Stomach smooth muscle (tissue), 2 donors: Measurements from ENCODE around the gene HHLA2.

Source experiments
- H3K27ac ChIP-seq: one replicate; pipeline ENCODE4 v1.7.0; 2013; ENCODE audit warnings: mild to moderate bottlenecking, low read length, inconsistent platforms
- H3K27me3 ChIP-seq, 2 donors: one replicate each; pipeline ENCODE4 v1.7.0; 2013; ENCODE audit warnings: low read length in 2 of 2; ENCODE audit not compliant: insufficient read depth in 2 of 2, control insufficient read depth in 1 of 2
- H3K36me3 ChIP-seq, 2 donors: one replicate each; pipeline ENCODE4 v1.7.0; 2013; ENCODE audit warnings: low read length in 2 of 2; ENCODE audit not compliant: control insufficient read depth in 2 of 2, insufficient read depth in 2 of 2
- H3K4me1 ChIP-seq: one replicate; pipeline ENCODE4 v1.7.0; 2013; ENCODE audit warnings: low read length; ENCODE audit not compliant: control insufficient read depth, insufficient read depth
- H3K4me3 ChIP-seq, 2 donors: one replicate each; pipeline ENCODE4 v1.7.0; 2013; ENCODE audit warnings: low read length in 2 of 2
- H3K9ac ChIP-seq, 2 donors: one replicate each; pipeline ENCODE4 v1.7.0; 2013; ENCODE audit warnings: low read length in 2 of 2, mild to moderate bottlenecking in 1 of 2
- H3K9me3 ChIP-seq, 2 donors: one replicate each; pipeline ENCODE4 v1.7.0; 2013; ENCODE audit warnings: low read length in 2 of 2; ENCODE audit not compliant: control insufficient read depth in 2 of 2
- donor health status: healthy.
- donor health status: Pancreatic carcinoma.

The HHLA2 gene

DNA sequence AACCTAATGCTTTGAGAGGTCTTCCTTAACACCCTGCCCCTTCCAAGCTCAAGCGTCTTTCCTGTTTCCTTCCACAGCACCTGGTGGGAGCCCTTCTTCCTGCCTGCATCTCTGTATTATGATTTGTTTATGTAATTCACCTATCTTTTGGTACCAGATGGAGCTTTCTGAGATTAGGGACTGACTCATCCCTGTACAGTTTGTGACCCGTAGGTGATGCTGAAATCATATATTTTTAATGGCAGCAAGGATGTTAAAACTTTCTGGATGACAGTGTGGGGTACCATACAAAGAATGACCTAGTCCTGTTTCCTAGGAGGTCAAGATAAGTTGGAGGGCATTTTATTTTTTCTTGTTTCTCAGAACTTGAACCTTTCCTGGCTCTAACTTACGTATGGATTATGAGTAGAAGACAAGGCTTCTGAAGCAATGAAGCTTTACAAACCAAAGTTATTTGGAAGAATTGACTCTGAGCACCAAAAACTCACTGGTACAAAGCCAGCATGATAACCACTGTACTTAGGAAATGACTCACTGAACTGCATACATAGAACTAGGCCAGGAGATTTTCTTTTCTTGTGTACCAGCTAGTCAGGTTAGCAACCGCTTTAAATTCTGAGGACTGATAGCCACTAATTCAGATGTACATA is 46.6 kb downstream of the HHLA2 start:
- Histone ChIP-seq H3K27ac (no peak overlapping the region), H3K4me3 (no peak overlapping the region), H3K27me3 (no peaks in the 10 kb centered on the region), H3K9ac (no peak overlapping the region), H3K36me3 (no peaks in the 10 kb centered on the region), H3K4me1 (no peaks in the 10 kb centered on the region), H3K9me3 (no peaks in the 10 kb centered on the region)

GRCh38 chr3:108343491-108343890 is 47.1 kb downstream of the HHLA2 start:
- Histone ChIP-seq H3K4me1 (no peaks in the 10 kb centered on the region), H3K4me3 (no peak overlapping the region), H3K27ac (no peak overlapping the region), H3K36me3 (no peaks in the 10 kb centered on the region), H3K9me3 (no peaks in the 10 kb centered on the region), H3K9ac (no peak overlapping the region), H3K27me3 (no peaks in the 10 kb centered on the region)

- H3K9ac ChIP-seq, result no peak overlapping the region
- H3K4me1 ChIP-seq, result no peaks in the 10 kb centered on the region
- H3K4me3 ChIP-seq, result no peak overlapping the region
- H3K27ac ChIP-seq, result no peak overlapping the region
- H3K27me3 ChIP-seq, result no peaks in the 10 kb centered on the region
- no peaks in the 10 kb centered on the region for H3K9me3 ChIP-seq
- H3K36me3 ChIP-seq, result no peaks in the 10 kb centered on the region
Measured at GRCh38 chr3:108345492-108346205, 49.3 kb downstream of the HHLA2 start.

GRCh38 chr3:108346301-108347227 is 50.2 kb downstream of the HHLA2 start:
- H3K9ac ChIP-seq, result no peak overlapping the region
- H3K27me3 ChIP-seq, result no peaks in the 10 kb centered on the region
- H3K36me3 ChIP-seq, result no peaks in the 10 kb centered on the region
- no peaks in the 10 kb centered on the region for H3K4me1 ChIP-seq
- no peaks in the 10 kb centered on the region for H3K9me3 ChIP-seq
- no peak overlapping the region for H3K27ac ChIP-seq
- H3K4me3 ChIP-seq, result no peak overlapping the region

GRCh38 chr3:108352176-108352575 is 55.8 kb downstream of the HHLA2 start:
- H3K4me1 ChIP-seq, result no peaks in the 10 kb centered on the region
- H3K36me3 ChIP-seq, result no peaks in the 10 kb centered on the region
- H3K9ac ChIP-seq, result no peak overlapping the region
- H3K9me3 ChIP-seq, result no peaks in the 10 kb centered on the region
- H3K27me3 ChIP-seq, result no peaks in the 10 kb centered on the region
- H3K4me3 ChIP-seq, result no peak overlapping the region
- H3K27ac ChIP-seq, result no peak overlapping the region

DNA sequence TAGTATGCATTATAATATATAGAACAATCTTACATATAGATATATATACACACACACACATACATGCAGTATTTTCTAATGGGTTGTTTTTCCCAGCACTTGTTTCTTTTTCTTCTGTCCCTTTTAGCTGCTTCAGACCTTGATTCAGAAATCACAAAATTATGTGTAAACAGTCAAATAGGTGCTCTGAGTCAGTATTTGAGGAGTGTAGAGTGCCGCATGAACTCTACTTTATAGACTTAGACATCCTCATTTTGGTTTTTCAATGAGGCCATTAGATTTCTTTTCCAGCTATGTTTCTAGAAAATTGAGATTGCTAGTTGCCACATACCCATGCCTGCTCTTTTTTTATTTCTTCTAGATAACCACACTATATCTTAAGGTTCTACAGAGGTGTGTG is 58.2 kb downstream of the HHLA2 start:
- H3K9ac ChIP-seq, result no peak overlapping the region
- no peak overlapping the region for H3K4me3 ChIP-seq
- no peaks in the 10 kb centered on the region for H3K27me3 ChIP-seq
- no peaks in the 10 kb centered on the region for H3K36me3 ChIP-seq
- H3K9me3 ChIP-seq, result no peaks in the 10 kb centered on the region
- H3K4me1 ChIP-seq, result no peaks in the 10 kb centered on the region
- H3K27ac ChIP-seq, result no peak overlapping the region

DNA sequence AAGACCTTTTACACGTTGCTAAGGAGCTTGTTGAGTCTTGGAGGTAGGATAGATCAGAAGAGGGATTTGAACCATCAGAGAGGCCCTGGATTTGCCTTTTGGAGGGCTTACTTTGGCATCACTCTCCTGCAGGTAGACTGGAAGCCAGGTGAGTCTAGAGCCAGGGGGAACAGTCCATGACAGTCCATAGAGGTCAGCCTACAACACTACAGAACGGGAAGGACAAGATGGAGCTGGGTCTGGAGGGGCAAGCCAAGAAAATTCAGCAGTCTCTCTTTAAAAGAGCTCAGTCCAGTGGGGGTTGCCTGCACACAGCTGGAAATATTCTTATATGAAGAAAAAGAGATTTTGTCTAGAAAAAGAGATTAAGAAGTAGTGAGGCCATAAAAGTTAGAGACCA is 60.7 kb downstream of the HHLA2 start:
- Histone ChIP-seq H3K9ac (no peak overlapping the region), H3K9me3 (no peaks in the 10 kb centered on the region), H3K4me3 (no peak overlapping the region), H3K27me3 (no peaks in the 10 kb centered on the region), H3K36me3 (no peaks in the 10 kb centered on the region), H3K27ac (no peak overlapping the region), H3K4me1 (no peaks in the 10 kb centered on the region)

DNA sequence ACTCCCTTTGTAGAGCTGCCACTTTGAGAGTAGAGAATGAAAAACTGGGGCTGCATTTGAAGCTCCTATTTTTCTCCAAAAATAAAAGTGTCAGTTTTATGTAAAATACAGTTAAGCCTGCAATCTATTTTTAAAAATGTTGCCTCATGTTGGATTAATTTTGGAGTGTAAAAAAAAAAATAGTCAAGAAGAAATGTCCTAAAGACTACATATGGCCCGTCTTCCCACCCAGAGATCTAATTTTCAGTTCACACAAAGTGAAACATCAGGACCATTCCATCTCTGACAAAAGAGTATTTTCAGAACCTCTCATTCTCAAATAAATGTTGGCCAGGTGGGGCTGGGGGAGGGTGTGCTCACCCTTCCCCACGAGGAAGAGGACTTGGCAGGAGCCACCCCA is 62.7 kb downstream of the HHLA2 start:
- H3K4me1 ChIP-seq, result no peaks in the 10 kb centered on the region
- no peaks in the 10 kb centered on the region for H3K36me3 ChIP-seq
- no peaks in the 10 kb centered on the region for H3K27me3 ChIP-seq
- no peaks in the 10 kb centered on the region for H3K9me3 ChIP-seq
- H3K4me3 ChIP-seq, result no peak overlapping the region
- H3K27ac ChIP-seq, result no peak overlapping the region
- no peak overlapping the region for H3K9ac ChIP-seq

DNA sequence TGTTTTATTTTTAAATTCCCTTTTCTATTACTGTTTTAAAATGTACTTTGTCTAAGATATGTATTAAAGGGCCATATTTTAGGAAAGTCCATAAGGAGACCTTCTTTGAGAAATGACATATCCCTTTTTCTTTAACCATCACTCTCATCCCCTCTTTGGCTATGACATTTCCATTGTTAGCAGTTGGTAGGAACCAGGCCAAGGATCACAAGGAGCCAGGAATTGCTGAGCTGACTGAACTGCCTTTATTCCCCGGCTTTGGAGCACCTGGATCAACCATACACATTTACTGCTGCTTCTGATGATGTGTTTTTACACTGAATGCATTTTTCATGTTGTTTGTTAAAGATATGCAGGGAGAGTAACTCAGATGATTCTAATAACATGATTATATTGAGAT is 79.7 kb downstream of the HHLA2 start:
- no peaks in the 10 kb centered on the region for H3K36me3 ChIP-seq
- no peaks in the 10 kb centered on the region for H3K27me3 ChIP-seq
- no peak overlapping the region for H3K9ac ChIP-seq
- no peak overlapping the region for H3K27ac ChIP-seq
- no peaks in the 10 kb centered on the region for H3K9me3 ChIP-seq
- no peak overlapping the region for H3K4me3 ChIP-seq
- H3K4me1 ChIP-seq, result no peaks in the 10 kb centered on the region

GRCh38 chr3:108377384-108377783 is 81.0 kb downstream of the HHLA2 start:
- no peaks in the 10 kb centered on the region for H3K9me3 ChIP-seq
- no peak overlapping the region for H3K9ac ChIP-seq
- H3K27ac ChIP-seq, result no peak overlapping the region

More at GRCh38 chr3:108377384-108377783, 81.0 kb downstream of the HHLA2 start:
- Histone ChIP-seq H3K27me3 (no peaks in the 10 kb centered on the region), H3K4me3 (no peak overlapping the region), H3K36me3 (no peaks in the 10 kb centered on the region), H3K4me1 (no peaks in the 10 kb centered on the region)
